ENCODE results near the gene ACADS. TPM values are rescaled to one million over a fixed set of nuclear protein-coding genes. Genes with fewer than 3 reads are reported as not detected.
A peak's percentile ranks its signal among the peaks of the same experiment; 100 is the strongest.

Gene ACADS
- polyA plus RNA-seq, 1 experiment = 4.0 TPM

- Histone ChIP-seq H3K9me3 (ENCODE audit: control insufficient read depth, insufficient read depth, low read length) (no peaks in the 10 kb centered on the region), H3K27me3 (ENCODE audit: control insufficient read depth, insufficient read depth, low read length) (no peaks in the 10 kb centered on the region), H3K27ac (ENCODE audit: low read depth, low read length) (no peak overlapping the region), H3K4me3 (ENCODE audit: low read depth, low read length) (no peak overlapping the region)
- no peak for DNase-seq (ENCODE audit: low read depth, low spot score)
- TF ChIP-seq CTCF (IDR thresholded peaks at IDR 0.05; ENCODE audit: low read depth, low read length) = no peak
- ChIA-PET POLR2A (no interaction called here), CTCF (no interaction called here)
Measured at GRCh38 chr12:120721866-120722265, 3.8 kb upstream of the ACADS start.

- no peak for DNase-seq (ENCODE audit: low read depth, low spot score)
- ChIA-PET POLR2A (no interaction called here), CTCF (no interaction called here)
- no peak for TF ChIP-seq CTCF (IDR thresholded peaks at IDR 0.05; ENCODE audit: low read depth, low read length)
- Histone ChIP-seq H3K9me3 (ENCODE audit: control insufficient read depth, insufficient read depth, low read length) (no peaks in the 10 kb centered on the region), H3K4me3 (ENCODE audit: low read depth, low read length) (no peak overlapping the region), H3K27me3 (ENCODE audit: control insufficient read depth, insufficient read depth, low read length) (no peaks in the 10 kb centered on the region), H3K27ac (ENCODE audit: low read depth, low read length) (no peak overlapping the region)
Measured at GRCh38 chr12:120722784-120723183, 2.8 kb upstream of the ACADS start.

GRCh38 chr12:120724720-120725119, 906 bp upstream of the ACADS start:
- Histone ChIP-seq H3K27me3 (ENCODE audit: control insufficient read depth, insufficient read depth, low read length) (no peaks in the 10 kb centered on the region), H3K27ac (ENCODE audit: low read depth, low read length) (no peak overlapping the region), H3K4me3 (ENCODE audit: low read depth, low read length) (no peak overlapping the region), H3K9me3 (ENCODE audit: control insufficient read depth, insufficient read depth, low read length) (no peaks in the 10 kb centered on the region)
- ChIA-PET CTCF (interaction anchor here (1.3 to 1.4 kb wide), 2 partner anchors 76 to 142 kb away, joined by 3 to 4 read pairs; no protein-coding TSS in a partner anchor), POLR2A (no interaction called here)
- no peak for DNase-seq (ENCODE audit: low read depth, low spot score)
- TF ChIP-seq CTCF (IDR thresholded peaks at IDR 0.05; ENCODE audit: low read depth, low read length) = no peak

- peak overlapping the region; percentile 39 for H3K27ac ChIP-seq (ENCODE audit: low read depth, low read length)
- peak overlapping the region; percentile 70 for H3K4me3 ChIP-seq (ENCODE audit: low read depth, low read length)
- POLR2A ChIA-PET = interaction anchor here (1.0 kb wide), 1 partner anchor 37 kb away, joined by 3 read pairs; no protein-coding TSS in a partner anchor
- H3K27me3 ChIP-seq (ENCODE audit: control insufficient read depth, insufficient read depth, low read length) = no peaks in the 10 kb centered on the region
- no peaks in the 10 kb centered on the region for H3K9me3 ChIP-seq (ENCODE audit: control insufficient read depth, insufficient read depth, low read length)
- no peak for TF ChIP-seq CTCF (IDR thresholded peaks at IDR 0.05; ENCODE audit: low read depth, low read length)
- no peak for DNase-seq (ENCODE audit: low read depth, low spot score)
- CTCF ChIA-PET = interaction anchor here (0.9 to 1.4 kb wide), 3 partner anchors 76 to 247 kb away, joined by 3 to 4 read pairs (median 3); no protein-coding TSS in a partner anchor
Measured at GRCh38 chr12:120725151-120725658, 421 bp upstream of the ACADS start.

- Histone ChIP-seq H3K4me3 (ENCODE audit: low read depth, low read length) (peak overlapping the region; percentile 70; the same call in 1 of the 2 replicates), H3K27ac (ENCODE audit: low read depth, low read length) (no peak overlapping the region), H3K27me3 (ENCODE audit: control insufficient read depth, insufficient read depth, low read length) (no peaks in the 10 kb centered on the region), H3K9me3 (ENCODE audit: control insufficient read depth, insufficient read depth, low read length) (no peaks in the 10 kb centered on the region)
- POLR2A ChIA-PET = no interaction called here
- no peak for TF ChIP-seq CTCF (IDR thresholded peaks at IDR 0.05; ENCODE audit: low read depth, low read length)
- DNase-seq (ENCODE audit: low read depth, low spot score) = no peak
- CTCF ChIA-PET = no interaction called here
Measured at GRCh38 chr12:120726510-120726793, 826 bp downstream of the ACADS start.
